ENCODE results near the gene LAMA3.

- TF ChIP-seq POLR2AphosphoS5 (IDR thresholded peaks at IDR 0.05), result no peak
- TF ChIP-seq, protein P1, sequence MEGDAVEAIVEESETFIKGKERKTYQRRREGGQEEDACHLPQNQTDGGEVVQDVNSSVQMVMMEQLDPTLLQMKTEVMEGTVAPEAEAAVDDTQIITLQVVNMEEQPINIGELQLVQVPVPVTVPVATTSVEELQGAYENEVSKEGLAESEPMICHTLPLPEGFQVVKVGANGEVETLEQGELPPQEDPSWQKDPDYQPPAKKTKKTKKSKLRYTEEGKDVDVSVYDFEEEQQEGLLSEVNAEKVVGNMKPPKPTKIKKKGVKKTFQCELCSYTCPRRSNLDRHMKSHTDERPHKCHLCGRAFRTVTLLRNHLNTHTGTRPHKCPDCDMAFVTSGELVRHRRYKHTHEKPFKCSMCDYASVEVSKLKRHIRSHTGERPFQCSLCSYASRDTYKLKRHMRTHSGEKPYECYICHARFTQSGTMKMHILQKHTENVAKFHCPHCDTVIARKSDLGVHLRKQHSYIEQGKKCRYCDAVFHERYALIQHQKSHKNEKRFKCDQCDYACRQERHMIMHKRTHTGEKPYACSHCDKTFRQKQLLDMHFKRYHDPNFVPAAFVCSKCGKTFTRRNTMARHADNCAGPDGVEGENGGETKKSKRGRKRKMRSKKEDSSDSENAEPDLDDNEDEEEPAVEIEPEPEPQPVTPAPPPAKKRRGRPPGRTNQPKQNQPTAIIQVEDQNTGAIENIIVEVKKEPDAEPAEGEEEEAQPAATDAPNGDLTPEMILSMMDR (IDR thresholded peaks at IDR 0.05; ENCODE audit: poor library complexity, severe bottlenecking), result no peak
- TF ChIP-seq EZH2 (IDR thresholded peaks at IDR 0.05; ENCODE audit: borderline replicate concordance, insufficient read depth, low read length, poor library complexity, severe bottlenecking), result no peak
- no peak for TF ChIP-seq SMC3 (conservative IDR thresholded peaks at IDR 0.05; ENCODE audit: poor library complexity)
- TF ChIP-seq TAF1 (IDR thresholded peaks at IDR 0.05; ENCODE audit: low read depth), result no peak
- TF ChIP-seq EP300 (conservative IDR thresholded peaks at IDR 0.05; ENCODE audit: poor library complexity, severe bottlenecking), result no peak
- TF ChIP-seq, protein P2, sequence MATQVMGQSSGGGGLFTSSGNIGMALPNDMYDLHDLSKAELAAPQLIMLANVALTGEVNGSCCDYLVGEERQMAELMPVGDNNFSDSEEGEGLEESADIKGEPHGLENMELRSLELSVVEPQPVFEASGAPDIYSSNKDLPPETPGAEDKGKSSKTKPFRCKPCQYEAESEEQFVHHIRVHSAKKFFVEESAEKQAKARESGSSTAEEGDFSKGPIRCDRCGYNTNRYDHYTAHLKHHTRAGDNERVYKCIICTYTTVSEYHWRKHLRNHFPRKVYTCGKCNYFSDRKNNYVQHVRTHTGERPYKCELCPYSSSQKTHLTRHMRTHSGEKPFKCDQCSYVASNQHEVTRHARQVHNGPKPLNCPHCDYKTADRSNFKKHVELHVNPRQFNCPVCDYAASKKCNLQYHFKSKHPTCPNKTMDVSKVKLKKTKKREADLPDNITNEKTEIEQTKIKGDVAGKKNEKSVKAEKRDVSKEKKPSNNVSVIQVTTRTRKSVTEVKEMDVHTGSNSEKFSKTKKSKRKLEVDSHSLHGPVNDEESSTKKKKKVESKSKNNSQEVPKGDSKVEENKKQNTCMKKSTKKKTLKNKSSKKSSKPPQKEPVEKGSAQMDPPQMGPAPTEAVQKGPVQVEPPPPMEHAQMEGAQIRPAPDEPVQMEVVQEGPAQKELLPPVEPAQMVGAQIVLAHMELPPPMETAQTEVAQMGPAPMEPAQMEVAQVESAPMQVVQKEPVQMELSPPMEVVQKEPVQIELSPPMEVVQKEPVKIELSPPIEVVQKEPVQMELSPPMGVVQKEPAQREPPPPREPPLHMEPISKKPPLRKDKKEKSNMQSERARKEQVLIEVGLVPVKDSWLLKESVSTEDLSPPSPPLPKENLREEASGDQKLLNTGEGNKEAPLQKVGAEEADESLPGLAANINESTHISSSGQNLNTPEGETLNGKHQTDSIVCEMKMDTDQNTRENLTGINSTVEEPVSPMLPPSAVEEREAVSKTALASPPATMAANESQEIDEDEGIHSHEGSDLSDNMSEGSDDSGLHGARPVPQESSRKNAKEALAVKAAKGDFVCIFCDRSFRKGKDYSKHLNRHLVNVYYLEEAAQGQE (IDR thresholded peaks at IDR 0.05; ENCODE audit: borderline replicate concordance), result no peak
- no peak for TF ChIP-seq MXI1 (conservative IDR thresholded peaks at IDR 0.05; ENCODE audit: poor library complexity, severe bottlenecking)
Measured at GRCh38 chr18:23971097-23971440, 281.8 kb downstream of the LAMA3 start.
